ENCODE data around the gene CENPU.
A peak's percentile ranks its signal among the peaks of the same experiment; 100 is the strongest.

CENPU gene

GRCh38 chr4:184734758-184735157 is 862 bp upstream of the CENPU start:
- peaks cover 15% of the 10 kb centered on the region for H3K4me1 ChIP-seq (ENCODE audit: control insufficient read depth, insufficient read depth, low read length)
- H3K36me3 ChIP-seq (ENCODE audit: control insufficient read depth in 2 of 2, insufficient read depth in 2 of 2, low read length in 2 of 2), result no peaks in the 10 kb centered on the region
- H3K27ac ChIP-seq (ENCODE audit: low read length), result no peak overlapping the region
- no peaks in the 10 kb centered on the region for H3K9me3 ChIP-seq (ENCODE audit: control insufficient read depth in 2 of 2, low read length in 2 of 2)
- peak overlapping the region in 1 of 2 donors; percentile 66 for H3K9ac ChIP-seq (ENCODE audit: low read length in 2 of 2)
- H3K4me3 ChIP-seq (ENCODE audit: low read length in 2 of 2), result peak overlapping the region; percentile 81 to 93
- no peaks in the 10 kb centered on the region for H3K27me3 ChIP-seq (ENCODE audit: control insufficient read depth in 1 of 2, insufficient read depth in 2 of 2, low read length in 2 of 2)

- H3K4me1 ChIP-seq (ENCODE audit: control insufficient read depth, insufficient read depth, low read length), result peaks cover 15% of the 10 kb centered on the region
- H3K36me3 ChIP-seq (ENCODE audit: control insufficient read depth in 2 of 2, insufficient read depth in 2 of 2, low read length in 2 of 2), result no peaks in the 10 kb centered on the region
- H3K4me3 ChIP-seq (ENCODE audit: low read length in 2 of 2), result no peak overlapping the region
- no peak overlapping the region for H3K9ac ChIP-seq (ENCODE audit: low read length in 2 of 2)
- H3K27ac ChIP-seq (ENCODE audit: low read length), result no peak overlapping the region
- no peaks in the 10 kb centered on the region for H3K9me3 ChIP-seq (ENCODE audit: control insufficient read depth in 2 of 2, low read length in 2 of 2)
- no peaks in the 10 kb centered on the region for H3K27me3 ChIP-seq (ENCODE audit: control insufficient read depth in 1 of 2, insufficient read depth in 2 of 2, low read length in 2 of 2)
Observed at GRCh38 chr4:184732126-184732525, 1.8 kb downstream of the CENPU start.

GRCh38 chr4:184731056-184731455 is 2.8 kb downstream of the CENPU start:
- peaks cover 15% of the 10 kb centered on the region for H3K4me1 ChIP-seq (ENCODE audit: control insufficient read depth, insufficient read depth, low read length)
- H3K36me3 ChIP-seq (ENCODE audit: control insufficient read depth in 2 of 2, insufficient read depth in 2 of 2, low read length in 2 of 2), result no peaks in the 10 kb centered on the region
- no peak overlapping the region for H3K4me3 ChIP-seq (ENCODE audit: low read length in 2 of 2)
- H3K27me3 ChIP-seq (ENCODE audit: control insufficient read depth in 1 of 2, insufficient read depth in 2 of 2, low read length in 2 of 2), result no peaks in the 10 kb centered on the region
- no peak overlapping the region for H3K9ac ChIP-seq (ENCODE audit: low read length in 2 of 2)
- H3K9me3 ChIP-seq (ENCODE audit: control insufficient read depth in 2 of 2, low read length in 2 of 2), result no peaks in the 10 kb centered on the region
- H3K27ac ChIP-seq (ENCODE audit: low read length), result no peak overlapping the region

GRCh38 chr4:184729946-184730345 is 4.0 kb downstream of the CENPU start:
- Histone ChIP-seq H3K4me3 (ENCODE audit: low read length in 2 of 2) (no peak overlapping the region), H3K36me3 (ENCODE audit: control insufficient read depth in 2 of 2, insufficient read depth in 2 of 2, low read length in 2 of 2) (no peaks in the 10 kb centered on the region), H3K27me3 (ENCODE audit: control insufficient read depth in 1 of 2, insufficient read depth in 2 of 2, low read length in 2 of 2) (no peaks in the 10 kb centered on the region), H3K27ac (ENCODE audit: low read length) (no peak overlapping the region), H3K9me3 (ENCODE audit: control insufficient read depth in 2 of 2, low read length in 2 of 2) (no peaks in the 10 kb centered on the region), H3K4me1 (ENCODE audit: control insufficient read depth, insufficient read depth, low read length) (peaks cover 15% of the 10 kb centered on the region), H3K9ac (ENCODE audit: low read length in 2 of 2) (no peak overlapping the region)

DNA sequence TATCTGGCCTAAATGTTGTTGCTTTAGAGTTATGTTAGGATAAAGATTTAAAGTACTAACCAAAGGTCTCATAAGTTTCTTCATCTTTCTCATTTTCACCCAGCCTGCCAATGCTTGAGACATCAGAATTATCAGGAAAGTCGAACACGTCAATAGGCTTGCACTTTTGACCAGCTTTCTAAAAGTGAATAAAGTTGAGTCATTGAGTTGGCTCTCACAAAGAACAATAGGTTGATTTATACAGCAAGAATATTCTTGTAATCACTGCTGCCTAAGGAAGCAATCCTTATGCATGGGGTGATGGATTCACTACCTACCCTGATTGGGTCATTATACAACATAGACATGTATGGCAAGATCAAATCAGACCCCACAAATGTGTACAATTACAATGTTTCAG is 5.0 kb downstream of the CENPU start:
- Histone ChIP-seq H3K36me3 (ENCODE audit: control insufficient read depth in 2 of 2, insufficient read depth in 2 of 2, low read length in 2 of 2) (no peaks in the 10 kb centered on the region), H3K4me3 (ENCODE audit: low read length in 2 of 2) (no peak overlapping the region), H3K9ac (ENCODE audit: low read length in 2 of 2) (no peak overlapping the region), H3K27me3 (ENCODE audit: control insufficient read depth in 1 of 2, insufficient read depth in 2 of 2, low read length in 2 of 2) (no peaks in the 10 kb centered on the region), H3K27ac (ENCODE audit: low read length) (no peak overlapping the region), H3K4me1 (ENCODE audit: control insufficient read depth, insufficient read depth, low read length) (peaks cover 10% of the 10 kb centered on the region), H3K9me3 (ENCODE audit: control insufficient read depth in 2 of 2, low read length in 2 of 2) (no peaks in the 10 kb centered on the region)

- no peaks in the 10 kb centered on the region for H3K36me3 ChIP-seq (ENCODE audit: control insufficient read depth in 2 of 2, insufficient read depth in 2 of 2, low read length in 2 of 2)
- no peaks in the 10 kb centered on the region for H3K9me3 ChIP-seq (ENCODE audit: control insufficient read depth in 2 of 2, low read length in 2 of 2)
- H3K4me3 ChIP-seq (ENCODE audit: low read length in 2 of 2), result no peak overlapping the region
- no peaks in the 10 kb centered on the region for H3K27me3 ChIP-seq (ENCODE audit: control insufficient read depth in 1 of 2, insufficient read depth in 2 of 2, low read length in 2 of 2)
- no peak overlapping the region for H3K27ac ChIP-seq (ENCODE audit: low read length)
- no peaks in the 10 kb centered on the region for H3K4me1 ChIP-seq (ENCODE audit: control insufficient read depth, insufficient read depth, low read length)
- no peak overlapping the region for H3K9ac ChIP-seq (ENCODE audit: low read length in 2 of 2)
Observed at GRCh38 chr4:184727430-184727829, 6.5 kb downstream of the CENPU start.

- no peaks in the 10 kb centered on the region for H3K4me1 ChIP-seq (ENCODE audit: control insufficient read depth, insufficient read depth, low read length)
- H3K4me3 ChIP-seq (ENCODE audit: low read length in 2 of 2), result no peak overlapping the region
- H3K27ac ChIP-seq (ENCODE audit: low read length), result no peak overlapping the region
- no peaks in the 10 kb centered on the region for H3K27me3 ChIP-seq (ENCODE audit: control insufficient read depth in 1 of 2, insufficient read depth in 2 of 2, low read length in 2 of 2)
- H3K36me3 ChIP-seq (ENCODE audit: control insufficient read depth in 2 of 2, insufficient read depth in 2 of 2, low read length in 2 of 2), result no peaks in the 10 kb centered on the region
- no peaks in the 10 kb centered on the region for H3K9me3 ChIP-seq (ENCODE audit: control insufficient read depth in 2 of 2, low read length in 2 of 2)
- H3K9ac ChIP-seq (ENCODE audit: low read length in 2 of 2), result no peak overlapping the region
Observed at GRCh38 chr4:184722798-184723197, 11.1 kb downstream of the CENPU start.

GRCh38 chr4:184721254-184721653 is 12.6 kb downstream of the CENPU start:
- no peaks in the 10 kb centered on the region for H3K36me3 ChIP-seq (ENCODE audit: control insufficient read depth in 2 of 2, insufficient read depth in 2 of 2, low read length in 2 of 2)
- no peak overlapping the region for H3K27ac ChIP-seq (ENCODE audit: low read length)
- no peaks in the 10 kb centered on the region for H3K4me1 ChIP-seq (ENCODE audit: control insufficient read depth, insufficient read depth, low read length)
- H3K9me3 ChIP-seq (ENCODE audit: control insufficient read depth in 2 of 2, low read length in 2 of 2), result no peaks in the 10 kb centered on the region
- H3K4me3 ChIP-seq (ENCODE audit: low read length in 2 of 2), result no peak overlapping the region
- H3K9ac ChIP-seq (ENCODE audit: low read length in 2 of 2), result no peak overlapping the region
- H3K27me3 ChIP-seq (ENCODE audit: control insufficient read depth in 1 of 2, insufficient read depth in 2 of 2, low read length in 2 of 2), result no peaks in the 10 kb centered on the region

- no peak overlapping the region for H3K27ac ChIP-seq (ENCODE audit: low read length)
- H3K9ac ChIP-seq (ENCODE audit: low read length in 2 of 2), result no peak overlapping the region
- H3K9me3 ChIP-seq (ENCODE audit: control insufficient read depth in 2 of 2, low read length in 2 of 2), result no peaks in the 10 kb centered on the region
- H3K4me3 ChIP-seq (ENCODE audit: low read length in 2 of 2), result no peak overlapping the region
- H3K27me3 ChIP-seq (ENCODE audit: control insufficient read depth in 1 of 2, insufficient read depth in 2 of 2, low read length in 2 of 2), result no peaks in the 10 kb centered on the region
- H3K4me1 ChIP-seq (ENCODE audit: control insufficient read depth, insufficient read depth, low read length), result no peaks in the 10 kb centered on the region
- H3K36me3 ChIP-seq (ENCODE audit: control insufficient read depth in 2 of 2, insufficient read depth in 2 of 2, low read length in 2 of 2), result no peaks in the 10 kb centered on the region
Observed at GRCh38 chr4:184719407-184719806, 14.5 kb downstream of the CENPU start.

- H3K4me3 ChIP-seq (ENCODE audit: low read length in 2 of 2), result no peak overlapping the region
- no peaks in the 10 kb centered on the region for H3K36me3 ChIP-seq (ENCODE audit: control insufficient read depth in 2 of 2, insufficient read depth in 2 of 2, low read length in 2 of 2)
- no peaks in the 10 kb centered on the region for H3K27me3 ChIP-seq (ENCODE audit: control insufficient read depth in 1 of 2, insufficient read depth in 2 of 2, low read length in 2 of 2)
- no peaks in the 10 kb centered on the region for H3K9me3 ChIP-seq (ENCODE audit: control insufficient read depth in 2 of 2, low read length in 2 of 2)
- H3K9ac ChIP-seq (ENCODE audit: low read length in 2 of 2), result no peak overlapping the region
- no peaks in the 10 kb centered on the region for H3K4me1 ChIP-seq (ENCODE audit: control insufficient read depth, insufficient read depth, low read length)
- no peak overlapping the region for H3K27ac ChIP-seq (ENCODE audit: low read length)
Observed at GRCh38 chr4:184715526-184715925, 18.4 kb downstream of the CENPU start.

DNA sequence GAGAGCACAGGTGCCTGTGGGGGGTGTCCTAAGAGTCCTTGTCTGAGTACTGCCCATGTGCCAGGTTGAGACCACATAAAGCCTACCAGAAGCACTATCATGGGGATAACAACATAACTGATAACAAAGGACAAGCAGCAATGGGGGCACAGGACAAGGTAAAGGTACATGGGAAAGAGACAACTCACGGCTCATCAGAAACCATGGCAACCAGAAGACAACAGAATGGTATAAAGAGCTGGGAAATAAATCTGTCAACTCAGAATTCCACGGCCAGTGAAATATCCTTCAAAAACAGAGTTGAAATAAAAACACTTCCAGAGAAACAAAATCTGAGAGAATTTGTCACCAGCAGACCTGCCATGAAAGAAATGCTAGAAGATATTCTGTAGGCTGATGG is 20.0 kb downstream of the CENPU start:
- Histone ChIP-seq H3K4me3 (ENCODE audit: low read length in 2 of 2) (no peak overlapping the region), H3K27ac (ENCODE audit: low read length) (no peak overlapping the region), H3K36me3 (ENCODE audit: control insufficient read depth in 2 of 2, insufficient read depth in 2 of 2, low read length in 2 of 2) (no peaks in the 10 kb centered on the region), H3K4me1 (ENCODE audit: control insufficient read depth, insufficient read depth, low read length) (no peaks in the 10 kb centered on the region), H3K9me3 (ENCODE audit: control insufficient read depth in 2 of 2, low read length in 2 of 2) (no peaks in the 10 kb centered on the region), H3K9ac (ENCODE audit: low read length in 2 of 2) (no peak overlapping the region), H3K27me3 (ENCODE audit: control insufficient read depth in 1 of 2, insufficient read depth in 2 of 2, low read length in 2 of 2) (no peaks in the 10 kb centered on the region)
